GM12873 (cell line): ENCODE results near the gene SLC15A3.

Experiments used
- CTCF ChIP-seq: IDR thresholded peaks from 2 replicates; pipeline ENCODE4 v1.5.1; 2012; ENCODE audit warnings: low read depth, mild to moderate bottlenecking, moderate library complexity, low read length, control low read depth; ENCODE audit not compliant: insufficient read depth; ENCODE audit errors: missing control alignments

SLC15A3 gene

GRCh38 chr11:60927061-60927592 is 24.8 kb downstream of the SLC15A3 start:
- TF ChIP-seq CTCF, result no peak

- no peak for TF ChIP-seq CTCF
These were observed 25.5 kb downstream of the SLC15A3 start for GRCh38 chr11:60926500-60926899.

GRCh38 chr11:60925868-60926267 is 26.1 kb downstream of the SLC15A3 start:
- no peak for TF ChIP-seq CTCF

GRCh38 chr11:60924906-60925853 is 26.8 kb downstream of the SLC15A3 start:
- TF ChIP-seq CTCF, result no peak

GRCh38 chr11:60924110-60924905 is 27.7 kb downstream of the SLC15A3 start, which contains the start of gene TMEM132A:
Gene TMEM132A (plus strand): TSS chr11:60924460. CDS start chr11:60924634, 174 bp downstream.
- TF ChIP-seq CTCF, result no peak

- TF ChIP-seq CTCF, result no peak
These were observed 28.2 kb downstream of the SLC15A3 start for GRCh38 chr11:60923800-60924109.

GRCh38 chr11:60923326-60923725 is 28.6 kb downstream of the SLC15A3 start:
- TF ChIP-seq CTCF, result no peak
